ENCODE data around the gene DOCK10.

The DOCK10 gene

DNA sequence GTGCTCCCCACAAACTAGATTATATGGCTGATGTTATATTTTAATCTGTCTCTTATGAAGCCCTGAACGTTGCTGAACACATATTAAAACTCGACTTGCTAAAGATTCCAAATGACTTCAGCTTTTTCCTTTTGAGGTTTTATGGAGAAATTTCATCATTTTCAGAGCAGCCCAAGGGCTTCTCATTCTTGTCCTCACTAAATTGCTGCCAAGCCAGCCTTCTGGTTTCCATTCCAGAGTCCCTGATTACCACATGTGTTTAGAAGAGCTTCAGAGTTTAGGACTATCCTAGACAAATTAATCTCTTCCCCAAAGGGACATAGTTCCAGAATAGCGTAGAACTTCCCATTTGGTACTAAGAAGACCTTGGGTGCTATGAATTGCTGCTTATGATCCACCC, 248.3 kb downstream of the DOCK10 start:
- no peak overlapping the region for H3K4me3 ChIP-seq (ENCODE audit: low read depth, low read length)
- H3K36me3 ChIP-seq, result no peaks in the 10 kb centered on the region
- no peaks in the 10 kb centered on the region for H3K4me1 ChIP-seq
- TF ChIP-seq, protein P1, sequence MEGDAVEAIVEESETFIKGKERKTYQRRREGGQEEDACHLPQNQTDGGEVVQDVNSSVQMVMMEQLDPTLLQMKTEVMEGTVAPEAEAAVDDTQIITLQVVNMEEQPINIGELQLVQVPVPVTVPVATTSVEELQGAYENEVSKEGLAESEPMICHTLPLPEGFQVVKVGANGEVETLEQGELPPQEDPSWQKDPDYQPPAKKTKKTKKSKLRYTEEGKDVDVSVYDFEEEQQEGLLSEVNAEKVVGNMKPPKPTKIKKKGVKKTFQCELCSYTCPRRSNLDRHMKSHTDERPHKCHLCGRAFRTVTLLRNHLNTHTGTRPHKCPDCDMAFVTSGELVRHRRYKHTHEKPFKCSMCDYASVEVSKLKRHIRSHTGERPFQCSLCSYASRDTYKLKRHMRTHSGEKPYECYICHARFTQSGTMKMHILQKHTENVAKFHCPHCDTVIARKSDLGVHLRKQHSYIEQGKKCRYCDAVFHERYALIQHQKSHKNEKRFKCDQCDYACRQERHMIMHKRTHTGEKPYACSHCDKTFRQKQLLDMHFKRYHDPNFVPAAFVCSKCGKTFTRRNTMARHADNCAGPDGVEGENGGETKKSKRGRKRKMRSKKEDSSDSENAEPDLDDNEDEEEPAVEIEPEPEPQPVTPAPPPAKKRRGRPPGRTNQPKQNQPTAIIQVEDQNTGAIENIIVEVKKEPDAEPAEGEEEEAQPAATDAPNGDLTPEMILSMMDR (IDR thresholded peaks at IDR 0.05; ENCODE audit: low read depth, low read length), result no peak
- H3K27me3 ChIP-seq, result 0 out of 2 replicates have a peak, but pooled peaks cover 1% of the 10 kb centered on the region
- no peak for DNase-seq
- no peaks in the 10 kb centered on the region for H3K9me3 ChIP-seq

DNA sequence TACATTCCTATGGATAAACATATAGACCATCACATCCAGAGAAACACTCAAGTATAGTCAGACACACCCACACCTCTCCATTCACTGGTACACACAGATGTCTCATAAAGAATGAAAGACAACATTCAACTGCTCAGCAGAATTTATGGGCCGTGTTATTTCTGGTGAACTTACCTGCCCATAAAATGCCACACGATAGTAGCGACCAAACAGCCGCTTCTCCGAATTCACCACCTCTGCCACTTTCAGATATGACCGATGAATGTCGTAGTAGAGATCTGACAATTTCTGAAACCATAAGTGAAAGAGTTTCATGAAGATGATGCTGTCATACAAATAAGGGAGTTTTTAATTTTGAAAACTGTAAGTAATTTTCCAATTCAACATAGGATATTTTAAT, 255.4 kb downstream of the DOCK10 start:
- 0 out of 2 replicates have a peak, but pooled peaks cover 2% of the 10 kb centered on the region for H3K27me3 ChIP-seq
- no peaks in the 10 kb centered on the region for H3K9me3 ChIP-seq
- H3K4me3 ChIP-seq (ENCODE audit: low read depth, low read length), result no peak overlapping the region
- TF ChIP-seq, protein P1 (IDR thresholded peaks at IDR 0.05; ENCODE audit: low read depth, low read length), result no peak
- no peak for DNase-seq
- H3K4me1 ChIP-seq, result no peaks in the 10 kb centered on the region
- H3K36me3 ChIP-seq, result no peaks in the 10 kb centered on the region

DNA sequence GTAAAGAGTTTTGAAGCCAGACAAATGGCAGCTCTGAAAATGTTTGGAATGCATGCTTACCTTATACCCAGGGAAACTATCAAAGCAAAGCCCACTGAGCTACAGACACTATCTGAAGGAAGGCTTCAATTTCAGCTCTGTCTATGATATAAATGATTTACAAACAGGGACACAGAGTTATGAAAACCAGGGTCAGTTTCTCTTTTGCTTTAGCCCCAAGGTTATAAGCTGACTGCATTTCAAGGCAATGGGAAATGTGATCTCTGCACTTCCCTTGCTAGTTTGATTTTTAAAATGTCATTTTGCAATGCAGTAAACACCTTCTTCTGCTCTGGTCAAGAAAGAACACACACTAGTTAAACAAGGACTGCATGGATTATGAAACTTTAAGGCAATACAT, 260.9 kb downstream of the DOCK10 start:
- no peaks in the 10 kb centered on the region for H3K36me3 ChIP-seq
- H3K4me3 ChIP-seq (ENCODE audit: low read depth, low read length), result no peak overlapping the region
- no peaks in the 10 kb centered on the region for H3K27me3 ChIP-seq

DNA sequence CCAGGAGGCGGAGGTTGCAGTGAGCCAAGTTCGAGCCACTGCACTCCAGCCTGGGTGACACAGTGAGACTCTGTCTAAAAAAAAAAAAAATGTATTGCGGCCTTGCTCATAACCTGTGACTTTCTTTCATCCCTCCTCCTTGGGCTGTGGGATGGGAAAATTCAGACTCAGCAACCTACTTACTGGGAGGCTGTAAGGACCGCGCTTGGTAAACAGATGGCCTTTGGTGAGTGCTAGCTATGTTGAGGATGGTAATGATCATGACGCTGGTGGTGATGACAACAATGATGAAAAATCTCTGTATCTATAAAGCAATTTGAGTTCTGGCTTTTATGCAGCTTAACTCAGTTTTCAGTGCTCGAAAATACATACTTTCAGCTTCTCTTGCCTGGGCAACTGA, 261.4 kb downstream of the DOCK10 start:
- no peaks in the 10 kb centered on the region for H3K36me3 ChIP-seq
- H3K4me3 ChIP-seq (ENCODE audit: low read depth, low read length), result no peak overlapping the region
- no peaks in the 10 kb centered on the region for H3K27me3 ChIP-seq
- no peak for DNase-seq
- TF ChIP-seq, protein P1 (IDR thresholded peaks at IDR 0.05; ENCODE audit: low read depth, low read length), result no peak
- no peaks in the 10 kb centered on the region for H3K4me1 ChIP-seq
- no peaks in the 10 kb centered on the region for H3K9me3 ChIP-seq

More for the DNA sequence above, 260.9 kb downstream of the DOCK10 start:
- TF ChIP-seq, protein P1 (IDR thresholded peaks at IDR 0.05; ENCODE audit: low read depth, low read length), result no peak
- no peaks in the 10 kb centered on the region for H3K4me1 ChIP-seq
- no peaks in the 10 kb centered on the region for H3K9me3 ChIP-seq
- DNase-seq, result no peak

DNA sequence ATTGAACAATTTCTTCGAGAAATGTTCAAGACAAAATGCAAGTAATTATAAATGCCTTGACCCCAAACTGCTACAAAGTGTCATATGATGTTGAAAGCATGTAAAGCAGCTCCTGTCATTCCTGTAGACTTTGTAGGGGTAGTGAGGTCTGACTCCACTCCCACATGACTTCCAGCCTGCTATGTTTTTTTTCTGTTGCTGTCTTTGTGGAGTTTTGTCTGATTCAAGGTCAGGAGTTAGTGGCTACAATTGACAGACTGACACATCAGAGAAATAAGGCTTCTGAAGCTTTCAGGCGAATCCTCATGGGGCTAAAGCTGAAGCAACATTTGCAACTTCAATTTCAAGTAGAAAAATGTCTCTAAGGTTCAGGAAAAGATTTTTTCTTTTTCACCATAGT, 262.2 kb downstream of the DOCK10 start:
- DNase-seq, result no peak
- H3K4me3 ChIP-seq (ENCODE audit: low read depth, low read length), result no peak overlapping the region
- no peaks in the 10 kb centered on the region for H3K4me1 ChIP-seq
- no peaks in the 10 kb centered on the region for H3K9me3 ChIP-seq
- TF ChIP-seq, protein P1 (IDR thresholded peaks at IDR 0.05; ENCODE audit: low read depth, low read length), result no peak
- H3K36me3 ChIP-seq, result no peaks in the 10 kb centered on the region
- H3K27me3 ChIP-seq, result no peaks in the 10 kb centered on the region

DNA sequence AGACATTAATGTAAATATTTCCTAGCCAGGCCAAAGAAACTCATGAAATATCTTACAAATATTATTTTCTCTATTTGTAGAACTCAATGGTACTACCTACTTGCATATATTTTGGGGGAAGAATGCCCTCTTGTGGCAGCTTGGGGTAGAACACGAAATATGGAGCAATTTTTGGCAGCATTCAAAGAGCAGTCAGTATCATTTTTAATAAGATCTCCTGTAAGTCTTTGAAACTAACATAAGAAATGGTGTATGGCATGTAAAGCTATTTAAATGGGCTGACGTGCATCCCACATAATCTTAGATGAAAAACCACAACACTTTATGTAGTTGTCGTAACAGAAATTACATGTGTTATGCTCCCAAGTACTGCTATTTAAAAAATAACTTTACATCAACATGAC, 263.8 kb downstream of the DOCK10 start:
- Histone ChIP-seq H3K27me3 (no peaks in the 10 kb centered on the region), H3K4me3 (ENCODE audit: low read depth, low read length) (no peak overlapping the region), H3K9me3 (no peaks in the 10 kb centered on the region), H3K36me3 (no peaks in the 10 kb centered on the region), H3K4me1 (no peaks in the 10 kb centered on the region)
- TF ChIP-seq, protein P1 (IDR thresholded peaks at IDR 0.05; ENCODE audit: low read depth, low read length), result peak; percentile 81
- DNase-seq, result peak; percentile 33

All from BE2C (cell line).